K562 (cell line): Measurements from ENCODE around the gene KIAA0319L. TPM values are rescaled to one million over a fixed set of nuclear protein-coding genes. Genes with fewer than 3 reads are reported as not detected.

Source experiments
- ATF7 ChIP-seq: fragments of 450-650 bp; IDR thresholded peaks from 2 replicates; pipeline ENCODE4 v1.7.1; 2014; ENCODE audit warnings: mild to moderate bottlenecking, moderate library complexity
- BRD4 ChIP-seq: fragments of 200-600 bp; sonication (generic); IDR thresholded peaks from 2 replicates; pipeline ENCODE4 v1.6.1; 2017; ENCODE audit warnings: inconsistent platforms
- CTBP1 ChIP-seq: fragments of 450-650 bp; IDR thresholded peaks from 2 replicates; pipeline ENCODE4 v1.6.1; 2016; ENCODE audit warnings: borderline replicate concordance
- MBD1 ChIP-seq: fragments of 250-450 bp; sonication (Bioruptor Pico); IDR thresholded peaks from 2 replicates; pipeline ENCODE4 v1.8.0; 2022; ENCODE audit warnings: inconsistent platforms
- MITF ChIP-seq: IDR thresholded peaks from 2 replicates; pipeline ENCODE4 v1.6.1; 2014; ENCODE audit warnings: antibody characterized with exemption
- PKNOX1 ChIP-seq: fragments of 450-650 bp; IDR thresholded peaks from 2 replicates; pipeline ENCODE4 v1.6.1; 2016
- POLR2AphosphoS5 ChIP-seq: IDR thresholded peaks from 2 replicates; pipeline ENCODE4 v1.6.1; 2011; ENCODE audit warnings: mild to moderate bottlenecking, low read depth, low read length, moderate library complexity; ENCODE audit not compliant: control insufficient read depth, insufficient read depth
- RFX7 ChIP-seq: fragments of 250-450 bp; sonication (Bioruptor Pico); IDR thresholded peaks from 2 replicates; pipeline ENCODE4 v1.5.1; 2021; ENCODE audit warnings: mild to moderate bottlenecking
- SRSF1 ChIP-seq: fragments of 200-400 bp; formaldehyde crosslinking; IDR thresholded peaks from 2 replicates; pipeline ENCODE4 v1.6.1; 2017; ENCODE audit warnings: mild to moderate bottlenecking, low read depth, low read length, moderate library complexity
- YY1 ChIP-seq, 3 experiments: IDR thresholded peaks; 2 replicates each; pipeline ENCODE4 v1.6.1; 2011; ENCODE audit warnings: low read length in 2 of 3, mild to moderate bottlenecking in 2 of 3, moderate library complexity in 2 of 3, borderline replicate concordance in 1 of 3, control low read depth in 1 of 3, low read depth in 1 of 3; ENCODE audit not compliant: insufficient read depth in 3 of 3, insufficient replicate concordance in 2 of 3, control insufficient read depth in 1 of 3, insufficient read length in 1 of 3; ENCODE audit errors: extremely low read depth in 1 of 3
- ZKSCAN3 ChIP-seq: fragments of 250-450 bp; sonication (Bioruptor Pico); IDR thresholded peaks from 2 replicates; pipeline ENCODE4 v1.4.0; 2020
- ZNF717 ChIP-seq: fragments of 250-450 bp; sonication (Bioruptor Pico); IDR thresholded peaks from 2 replicates; pipeline ENCODE4 v1.5.0; 2021
- polyA plus RNA-seq, 8 experiments: library from polyadenylated mRNA; depleted of rRNA in 4 of 8; stranded (reverse) in 5 of 8; unstranded in 3 of 8; fragments of >200 nt; fragmentation: Nextera tagmentation in 2 of 8; fragmentation: Illumina TruSeq in 1 of 8; extraction: Ambion mirVana in 2 of 8; extraction: Trizol in 1 of 8; gene quantifications; 2 replicates each; pipeline versions ENCODE4 v1.2.1 to v1.2.3, GENCODE V29; 2011 to 2014; ENCODE audit warnings: inconsistent platforms in 1 of 8, missing spikeins in 1 of 8
- total RNA-seq, 7 experiments: library from RNA; depleted of rRNA in 6 of 7; stranded (reverse); fragments of >200 nt in 6 of 7; fragmentation: Illumina TruSeq in 2 of 7; extraction: Trizol in 2 of 7; gene quantifications; 2 replicates each; pipeline versions ENCODE4 v1.2.1 to v1.2.3, GENCODE V29; 2011 to 2021; ENCODE audit warnings: low replicate concordance in 1 of 7
- TF ChIP-seq, protein P1 (sequence below): conservative IDR thresholded peaks from 2 replicates; pipeline ENCODE4 v1.6.1; 2011; ENCODE audit warnings: low read depth, mild to moderate bottlenecking, low read length; ENCODE audit not compliant: control insufficient read depth

The KIAA0319L gene
- total and polyA plus RNA-seq, 9 of the 15 experiments (the other 6 are each of a cell fraction or from before 2014, with no cell fraction given), result 2.4 to 51.7 (median 27.4) TPM

- TF ChIP-seq MBD1 (CRISPR knock-in tag) (no peak), RFX7 (CRISPR knock-in tag) (no peak), YY1 (IDR thresholded peaks at IDR 0.05; ENCODE audit: borderline replicate concordance in 1 of 3, control insufficient read depth in 1 of 3, extremely low read depth in 1 of 3, insufficient read depth in 3 of 3, insufficient read length in 1 of 3, insufficient replicate concordance in 2 of 3, low read depth in 1 of 3, low read length in 2 of 3) (no peak), ZNF717 (CRISPR knock-in tag) (no peak), BRD4 (no peak), ATF7 (no peak), SRSF1 (no peak), POLR2AphosphoS5 (no peak), MITF (0 out of 2 replicates have a peak, but pooled peaks have one; percentile 13), PKNOX1 (0 out of 2 replicates have a peak, but pooled peaks have one; percentile 11), CTBP1 (peak; percentile 26; the same call in 1 of the 2 replicates), ZKSCAN3 (CRISPR knock-in tag) (no peak)
- TF ChIP-seq, protein P1, sequence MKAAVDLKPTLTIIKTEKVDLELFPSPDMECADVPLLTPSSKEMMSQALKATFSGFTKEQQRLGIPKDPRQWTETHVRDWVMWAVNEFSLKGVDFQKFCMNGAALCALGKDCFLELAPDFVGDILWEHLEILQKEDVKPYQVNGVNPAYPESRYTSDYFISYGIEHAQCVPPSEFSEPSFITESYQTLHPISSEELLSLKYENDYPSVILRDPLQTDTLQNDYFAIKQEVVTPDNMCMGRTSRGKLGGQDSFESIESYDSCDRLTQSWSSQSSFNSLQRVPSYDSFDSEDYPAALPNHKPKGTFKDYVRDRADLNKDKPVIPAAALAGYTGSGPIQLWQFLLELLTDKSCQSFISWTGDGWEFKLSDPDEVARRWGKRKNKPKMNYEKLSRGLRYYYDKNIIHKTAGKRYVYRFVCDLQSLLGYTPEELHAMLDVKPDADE, result no peak
These were observed 126.0 kb downstream of the KIAA0319L start (continued) for GRCh38 chr1:35431173-35431599.
